A549 (cell line): ENCODE results near the gene STK35.

Experiments used
- BCL3 ChIP-seq: fragments of >200 bp; sonication (Bioruptor Twin); formaldehyde crosslinking; IDR thresholded peaks from 3 replicates; pipeline ENCODE4 v1.6.1; 2016
- CTCF ChIP-seq: fragments of >200 bp; sonication (Bioruptor Twin); formaldehyde crosslinking; IDR thresholded peaks from 3 replicates; pipeline ENCODE4 v1.5.1; 2016
- ESRRA ChIP-seq: fragments of 150-350 bp; IDR thresholded peaks from 2 replicates; pipeline ENCODE4 v1.6.1; 2014; ENCODE audit warnings: mild to moderate bottlenecking, low read length, borderline replicate concordance
- FOXS1 ChIP-seq: fragments of 250-450 bp; sonication (Bioruptor Pico); IDR thresholded peaks from 2 replicates; pipeline ENCODE4 v1.5.0; 2020; ENCODE audit warnings: mild to moderate bottlenecking, moderate library complexity
- JUN ChIP-seq, 2 experiments: fragments of >200 bp; sonication (Bioruptor Twin); formaldehyde crosslinking; IDR thresholded peaks; 2 replicates in 1 of 2; 3 replicates in 1 of 2; pipeline ENCODE4 v1.6.1; 2016 to 2017
- KDM1A ChIP-seq: fragments of 200-600 bp; sonication (generic); IDR thresholded peaks from 2 replicates; pipeline ENCODE4 v1.6.1; 2016; ENCODE audit warnings: low read depth, mild to moderate bottlenecking
- NPAS2 ChIP-seq: fragments of 250-450 bp; sonication (Bioruptor Pico); IDR thresholded peaks from 2 replicates; pipeline ENCODE4 v1.8.0; 2022; ENCODE audit warnings: mild to moderate bottlenecking, moderate library complexity, borderline replicate concordance
- POLR2A ChIP-seq: IDR thresholded peaks from 2 replicates; pipeline ENCODE4 v1.6.1; 2012; ENCODE audit warnings: mild to moderate bottlenecking, low read length
- RNF2 ChIP-seq: fragments of 200-600 bp; sonication (generic); IDR thresholded peaks from 2 replicates; pipeline ENCODE4 v1.6.1; 2016; ENCODE audit warnings: low read depth, mild to moderate bottlenecking, antibody characterized with exemption, moderate library complexity, borderline replicate concordance
- TF ChIP-seq, protein P1 (sequence below): IDR thresholded peaks from 2 replicates; pipeline ENCODE4 v1.6.1; 2012
- TF ChIP-seq, protein P2 (sequence below): fragments of 450-650 bp; IDR thresholded peaks from 2 replicates; pipeline ENCODE4 v1.6.1; 2014; ENCODE audit warnings: antibody characterized with exemption

DNA sequence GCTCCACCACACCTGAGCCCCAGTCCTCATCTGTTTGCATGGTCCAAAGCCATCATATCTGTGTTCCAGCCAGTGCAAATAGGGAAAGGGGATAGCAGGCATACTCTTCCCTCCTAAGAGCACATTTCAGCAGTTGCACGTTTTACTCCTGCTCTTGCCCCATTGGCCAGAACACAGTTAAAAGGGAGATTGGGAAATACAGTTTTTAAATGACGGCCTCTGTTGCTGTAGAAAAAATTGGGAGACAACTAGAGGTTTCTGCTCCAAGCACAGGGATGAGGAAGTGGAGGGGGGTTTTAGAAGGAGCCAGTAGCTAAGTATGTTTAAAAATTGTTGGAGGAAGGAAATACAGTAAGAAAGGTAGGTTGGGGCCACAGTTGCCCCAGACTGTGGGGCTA, 14.6 kb upstream of the STK35 start:
- no peak for TF ChIP-seq CTCF
- no peak for TF ChIP-seq POLR2A
- TF ChIP-seq ESRRA: no peak
- TF ChIP-seq, protein P1, sequence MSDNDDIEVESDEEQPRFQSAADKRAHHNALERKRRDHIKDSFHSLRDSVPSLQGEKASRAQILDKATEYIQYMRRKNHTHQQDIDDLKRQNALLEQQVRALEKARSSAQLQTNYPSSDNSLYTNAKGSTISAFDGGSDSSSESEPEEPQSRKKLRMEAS: no peak
- TF ChIP-seq NPAS2: no peak
- TF ChIP-seq RNF2: no peak
- TF ChIP-seq JUN (IDR thresholded peaks at IDR 0.05): no peak
- no peak for TF ChIP-seq FOXS1 (CRISPR knock-in tag)
- no peak for TF ChIP-seq KDM1A
- TF ChIP-seq, protein P2, sequence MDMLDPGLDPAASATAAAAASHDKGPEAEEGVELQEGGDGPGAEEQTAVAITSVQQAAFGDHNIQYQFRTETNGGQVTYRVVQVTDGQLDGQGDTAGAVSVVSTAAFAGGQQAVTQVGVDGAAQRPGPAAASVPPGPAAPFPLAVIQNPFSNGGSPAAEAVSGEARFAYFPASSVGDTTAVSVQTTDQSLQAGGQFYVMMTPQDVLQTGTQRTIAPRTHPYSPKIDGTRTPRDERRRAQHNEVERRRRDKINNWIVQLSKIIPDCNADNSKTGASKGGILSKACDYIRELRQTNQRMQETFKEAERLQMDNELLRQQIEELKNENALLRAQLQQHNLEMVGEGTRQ: no peak
- TF ChIP-seq BCL3: no peak
